ENCODE results near the gene MLIP. TPM values are rescaled to one million over a fixed set of nuclear protein-coding genes. Genes with fewer than 3 reads are reported as not detected.

Gene MLIP
- total RNA-seq, 1 donor from 2014 or later, result not detected

- peaks cover 9% of the 10 kb centered on the region for H3K4me1 Mint-ChIP-seq (ENCODE audit: unreplicated experiment)
- TF ChIP-seq, protein P1, sequence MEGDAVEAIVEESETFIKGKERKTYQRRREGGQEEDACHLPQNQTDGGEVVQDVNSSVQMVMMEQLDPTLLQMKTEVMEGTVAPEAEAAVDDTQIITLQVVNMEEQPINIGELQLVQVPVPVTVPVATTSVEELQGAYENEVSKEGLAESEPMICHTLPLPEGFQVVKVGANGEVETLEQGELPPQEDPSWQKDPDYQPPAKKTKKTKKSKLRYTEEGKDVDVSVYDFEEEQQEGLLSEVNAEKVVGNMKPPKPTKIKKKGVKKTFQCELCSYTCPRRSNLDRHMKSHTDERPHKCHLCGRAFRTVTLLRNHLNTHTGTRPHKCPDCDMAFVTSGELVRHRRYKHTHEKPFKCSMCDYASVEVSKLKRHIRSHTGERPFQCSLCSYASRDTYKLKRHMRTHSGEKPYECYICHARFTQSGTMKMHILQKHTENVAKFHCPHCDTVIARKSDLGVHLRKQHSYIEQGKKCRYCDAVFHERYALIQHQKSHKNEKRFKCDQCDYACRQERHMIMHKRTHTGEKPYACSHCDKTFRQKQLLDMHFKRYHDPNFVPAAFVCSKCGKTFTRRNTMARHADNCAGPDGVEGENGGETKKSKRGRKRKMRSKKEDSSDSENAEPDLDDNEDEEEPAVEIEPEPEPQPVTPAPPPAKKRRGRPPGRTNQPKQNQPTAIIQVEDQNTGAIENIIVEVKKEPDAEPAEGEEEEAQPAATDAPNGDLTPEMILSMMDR (IDR thresholded peaks at IDR 0.05), result no peak
- no peak for DNase-seq (ENCODE audit: extremely low spot score, unreplicated experiment)
- H3K27me3 Mint-ChIP-seq (ENCODE audit: unreplicated experiment), result no peaks in the 10 kb centered on the region
- H3K36me3 Mint-ChIP-seq (ENCODE audit: unreplicated experiment), result peaks cover 2% of the 10 kb centered on the region
- peaks cover 9% of the 10 kb centered on the region for H3K9me3 Mint-ChIP-seq (ENCODE audit: unreplicated experiment)
- no peak overlapping the region for H3K4me3 Mint-ChIP-seq (ENCODE audit: unreplicated experiment)
- no peak overlapping the region for H3K27ac Mint-ChIP-seq (ENCODE audit: unreplicated experiment)
Observed at GRCh38 chr6:54273214-54273820, 162.1 kb downstream of the MLIP start.

DNA sequence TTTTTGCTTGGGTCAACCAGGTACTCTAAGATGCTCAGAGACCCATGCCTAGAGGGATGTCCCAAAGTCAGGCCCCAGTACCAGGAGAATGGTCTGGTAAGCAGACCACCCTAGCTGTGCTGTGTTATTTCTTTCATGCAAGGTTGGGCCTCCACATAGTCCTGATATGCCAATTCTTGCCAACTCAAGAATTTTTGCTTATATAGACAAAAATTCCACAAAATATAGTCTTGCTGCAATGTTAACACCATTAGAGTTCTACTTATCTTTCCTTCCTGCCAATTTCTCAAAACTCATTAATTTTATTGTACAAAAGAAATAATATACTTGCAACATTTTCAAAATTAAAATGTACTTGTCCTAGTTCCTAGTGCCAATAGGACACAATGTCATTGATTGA lies 163.1 kb downstream of the MLIP start:
- TF ChIP-seq, protein P1 (IDR thresholded peaks at IDR 0.05), result no peak
- Mint-ChIP-seq H3K4me3 (ENCODE audit: unreplicated experiment) (no peak overlapping the region), H3K27me3 (ENCODE audit: unreplicated experiment) (no peaks in the 10 kb centered on the region), H3K4me1 (ENCODE audit: unreplicated experiment) (peaks cover 9% of the 10 kb centered on the region), H3K36me3 (ENCODE audit: unreplicated experiment) (peaks cover 2% of the 10 kb centered on the region), H3K27ac (ENCODE audit: unreplicated experiment) (no peak overlapping the region), H3K9me3 (ENCODE audit: unreplicated experiment) (peaks cover 9% of the 10 kb centered on the region)
- no peak for DNase-seq (ENCODE audit: extremely low spot score, unreplicated experiment)

- DNase-seq (ENCODE audit: extremely low spot score, unreplicated experiment), result no peak
- no peaks in the 10 kb centered on the region for H3K27me3 Mint-ChIP-seq (ENCODE audit: unreplicated experiment)
- peaks cover 31% of the 10 kb centered on the region for H3K4me1 Mint-ChIP-seq (ENCODE audit: unreplicated experiment)
- TF ChIP-seq, protein P1 (IDR thresholded peaks at IDR 0.05), result no peak
- peak overlapping the region; percentile 39 for H3K27ac Mint-ChIP-seq (ENCODE audit: unreplicated experiment)
- no peak overlapping the region for H3K4me3 Mint-ChIP-seq (ENCODE audit: unreplicated experiment)
- H3K9me3 Mint-ChIP-seq (ENCODE audit: unreplicated experiment), result peaks cover 12% of the 10 kb centered on the region
- peaks cover 2% of the 10 kb centered on the region for H3K36me3 Mint-ChIP-seq (ENCODE audit: unreplicated experiment)
Observed at GRCh38 chr6:54282186-54282585, 170.9 kb downstream of the MLIP start.

- Mint-ChIP-seq H3K4me1 (ENCODE audit: unreplicated experiment) (peaks cover 38% of the 10 kb centered on the region), H3K27me3 (ENCODE audit: unreplicated experiment) (no peaks in the 10 kb centered on the region), H3K27ac (ENCODE audit: unreplicated experiment) (no peak overlapping the region), H3K9me3 (ENCODE audit: unreplicated experiment) (peaks cover 8% of the 10 kb centered on the region), H3K4me3 (ENCODE audit: unreplicated experiment) (no peak overlapping the region), H3K36me3 (ENCODE audit: unreplicated experiment) (no peaks in the 10 kb centered on the region)
- TF ChIP-seq, protein P1 (IDR thresholded peaks at IDR 0.05), result no peak
- DNase-seq (ENCODE audit: extremely low spot score, unreplicated experiment), result no peak
Observed at GRCh38 chr6:54284161-54284860, 173.1 kb downstream of the MLIP start.

DNA sequence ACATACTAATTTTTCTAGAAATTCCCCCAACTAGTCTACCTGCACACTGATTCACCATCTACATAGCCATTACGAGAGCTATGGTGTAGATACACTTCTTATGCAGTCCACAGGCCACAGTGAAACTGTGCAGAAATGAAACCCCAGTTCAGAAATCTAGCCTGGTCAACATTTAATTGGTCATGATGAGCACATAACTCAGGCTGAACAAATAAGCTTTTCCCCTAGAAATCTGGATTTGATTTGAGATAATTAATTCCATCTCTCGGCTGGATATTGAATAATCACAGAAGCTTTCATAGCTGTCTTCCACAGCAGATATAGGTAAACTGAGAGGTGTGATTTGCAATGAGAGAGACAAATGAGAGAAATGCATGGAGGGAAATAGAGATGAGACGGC lies 174.4 kb downstream of the MLIP start:
- H3K27me3 Mint-ChIP-seq (ENCODE audit: unreplicated experiment), result no peaks in the 10 kb centered on the region
- H3K9me3 Mint-ChIP-seq (ENCODE audit: unreplicated experiment), result peaks cover 8% of the 10 kb centered on the region
- H3K4me1 Mint-ChIP-seq (ENCODE audit: unreplicated experiment), result peaks cover 49% of the 10 kb centered on the region
- no peak overlapping the region for H3K4me3 Mint-ChIP-seq (ENCODE audit: unreplicated experiment)
- H3K36me3 Mint-ChIP-seq (ENCODE audit: unreplicated experiment), result no peaks in the 10 kb centered on the region
- DNase-seq (ENCODE audit: extremely low spot score, unreplicated experiment), result no peak
- TF ChIP-seq, protein P1 (IDR thresholded peaks at IDR 0.05), result no peak
- H3K27ac Mint-ChIP-seq (ENCODE audit: unreplicated experiment), result no peak overlapping the region
